Neural progenitor cell (in vitro differentiated cells): ENCODE results near the gene NSUN2. TPM values are rescaled to one million over a fixed set of nuclear protein-coding genes. Genes with fewer than 3 reads are reported as not detected.

Experiments used
- DNase-seq: peaks from one replicate; pipeline ENCODE4 v3.0.0-alpha.2; 2016; ENCODE audit warnings: low spot score
- H2AFZ ChIP-seq: fragments of 200-600 bp; sonication (generic); replicated peaks from 2 replicates; pipeline ENCODE4 v1.6.1; 2016; ENCODE audit warnings: antibody characterized with exemption
- H3F3A ChIP-seq: fragments of 200-600 bp; sonication (generic); 2 replicates; pipeline ENCODE4 v1.6.1; 2016; ENCODE audit warnings: antibody characterized with exemption, low read depth
- H3K27ac ChIP-seq: fragments of 200-600 bp; sonication (generic); 2 replicates; pipeline ENCODE4 v1.5.1; 2016; ENCODE audit warnings: mild to moderate bottlenecking
- H3K27me3 ChIP-seq: fragments of 200-600 bp; sonication (generic); 2 replicates; pipeline ENCODE4 v1.6.1; 2016; ENCODE audit warnings: mild to moderate bottlenecking, moderate library complexity
- H3K36me3 ChIP-seq: fragments of 200-600 bp; sonication (generic); 2 replicates; pipeline ENCODE4 v1.5.1; 2016
- H3K4me1 ChIP-seq: fragments of 200-600 bp; sonication (generic); 2 replicates; pipeline ENCODE4 v1.6.1; 2016; ENCODE audit warnings: mixed run types
- H3K4me2 ChIP-seq: fragments of 200-600 bp; sonication (generic); 2 replicates; pipeline ENCODE4 v1.6.1; 2016
- H3K4me3 ChIP-seq: fragments of 200-600 bp; sonication (generic); 2 replicates; pipeline ENCODE4 v1.5.1; 2016
- H3K79me2 ChIP-seq: fragments of 200-600 bp; sonication (generic); 2 replicates; pipeline ENCODE4 v1.6.1; 2016; ENCODE audit warnings: low read depth
- H3K9ac ChIP-seq: fragments of 200-600 bp; sonication (generic); 2 replicates; pipeline ENCODE4 v1.6.1; 2016
- H3K9me3 ChIP-seq: fragments of 200-600 bp; sonication (generic); 2 replicates; pipeline ENCODE4 v1.5.1; 2016; ENCODE audit warnings: low read depth
- H4K20me1 ChIP-seq: fragments of 200-600 bp; sonication (generic); 2 replicates; pipeline ENCODE4 v1.6.1; 2016; ENCODE audit warnings: low read depth
- H3K27ac Mint-ChIP-seq: 3 replicates; pipeline ENCODE4 v1.8.0; 2021; ENCODE audit warnings: mixed read lengths
- H3K27me3 Mint-ChIP-seq: 2 replicates; pipeline ENCODE4 v1.8.0; 2022; ENCODE audit warnings: low read depth, mild to moderate bottlenecking, inconsistent platforms, moderate library complexity, mixed read lengths; ENCODE audit not compliant: insufficient read depth
- H3K36me3 Mint-ChIP-seq: 3 replicates; pipeline ENCODE4 v1.8.0; 2021; ENCODE audit warnings: mixed read lengths
- H3K4me1 Mint-ChIP-seq: 3 replicates; pipeline ENCODE4 v1.8.0; 2021; ENCODE audit warnings: mixed read lengths
- H3K4me3 Mint-ChIP-seq: 3 replicates; pipeline ENCODE4 v1.8.0; 2021; ENCODE audit warnings: mild to moderate bottlenecking, moderate library complexity, mixed read lengths
- H3K9me3 Mint-ChIP-seq: 3 replicates; pipeline ENCODE4 v1.8.0; 2020; ENCODE audit warnings: mixed read lengths
- EZH2 ChIP-seq: fragments of 200-600 bp; sonication (generic); IDR thresholded peaks from 2 replicates; pipeline ENCODE4 v1.6.1; 2017; ENCODE audit warnings: antibody characterized with exemption, mild to moderate bottlenecking, moderate library complexity
- EZH2phosphoT487 ChIP-seq: fragments of 200-600 bp; sonication (generic); IDR thresholded peaks from 2 replicates; pipeline ENCODE4 v1.6.1; 2017; ENCODE audit warnings: antibody characterized with exemption
- total RNA-seq: library from RNA; depleted of rRNA; stranded (reverse); fragments of >200 nt; gene quantifications from 2 replicates; pipeline ENCODE4 v1.2.3, GENCODE V29; 2015; ENCODE audit warnings: low replicate concordance
- TF ChIP-seq, protein P1 (sequence below): fragments of 200-600 bp; sonication (generic); IDR thresholded peaks from 2 replicates; pipeline ENCODE4 v1.5.1; 2017; ENCODE audit warnings: antibody characterized with exemption, mild to moderate bottlenecking

NSUN2 gene
- total RNA-seq, 1 donor from 2014 or later: 65.4 TPM

DNA sequence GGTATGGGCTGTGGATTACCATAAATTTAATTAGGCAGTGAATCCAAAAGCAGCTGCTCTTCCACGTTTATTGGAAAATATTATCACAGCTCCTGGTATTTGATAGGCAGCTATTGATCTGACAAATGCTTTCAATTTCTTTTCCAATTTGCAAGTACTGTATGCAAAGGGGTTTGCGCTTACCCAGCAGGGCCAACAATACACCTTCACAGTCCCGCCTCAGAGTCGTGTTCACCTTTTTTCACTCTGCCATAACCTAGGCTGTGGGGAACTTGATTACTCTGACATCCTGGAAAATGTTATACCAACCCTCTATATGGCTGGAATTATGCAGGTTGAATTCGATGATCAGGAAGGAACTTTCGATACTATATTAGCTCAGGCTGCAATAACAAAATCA, 48.1 kb upstream of the NSUN2 start:
- Histone ChIP-seq H3K9ac (no peak overlapping the region), H3K4me3 (no peak overlapping the region), H3K4me2 (no peak overlapping the region), H4K20me1 (peaks cover 2% of the 10 kb centered on the region), H3K36me3 (no peaks in the 10 kb centered on the region), H3K9me3 (no peaks in the 10 kb centered on the region), H3F3A (no peaks in the 10 kb centered on the region), H3K4me1 (no peaks in the 10 kb centered on the region), H2AFZ (no peak overlapping the region), H3K27ac (no peak overlapping the region), H3K79me2 (no peaks in the 10 kb centered on the region), H3K27me3 (peaks cover 16% of the 10 kb centered on the region)
- Mint-ChIP-seq H3K27me3 (peaks cover 4% of the 10 kb centered on the region), H3K36me3 (peaks cover 2% of the 10 kb centered on the region), H3K9me3 (peaks cover 2% of the 10 kb centered on the region), H3K4me1 (peaks cover 10% of the 10 kb centered on the region), H3K27ac (no peak overlapping the region), H3K4me3 (no peak overlapping the region)
- TF ChIP-seq, protein P1, sequence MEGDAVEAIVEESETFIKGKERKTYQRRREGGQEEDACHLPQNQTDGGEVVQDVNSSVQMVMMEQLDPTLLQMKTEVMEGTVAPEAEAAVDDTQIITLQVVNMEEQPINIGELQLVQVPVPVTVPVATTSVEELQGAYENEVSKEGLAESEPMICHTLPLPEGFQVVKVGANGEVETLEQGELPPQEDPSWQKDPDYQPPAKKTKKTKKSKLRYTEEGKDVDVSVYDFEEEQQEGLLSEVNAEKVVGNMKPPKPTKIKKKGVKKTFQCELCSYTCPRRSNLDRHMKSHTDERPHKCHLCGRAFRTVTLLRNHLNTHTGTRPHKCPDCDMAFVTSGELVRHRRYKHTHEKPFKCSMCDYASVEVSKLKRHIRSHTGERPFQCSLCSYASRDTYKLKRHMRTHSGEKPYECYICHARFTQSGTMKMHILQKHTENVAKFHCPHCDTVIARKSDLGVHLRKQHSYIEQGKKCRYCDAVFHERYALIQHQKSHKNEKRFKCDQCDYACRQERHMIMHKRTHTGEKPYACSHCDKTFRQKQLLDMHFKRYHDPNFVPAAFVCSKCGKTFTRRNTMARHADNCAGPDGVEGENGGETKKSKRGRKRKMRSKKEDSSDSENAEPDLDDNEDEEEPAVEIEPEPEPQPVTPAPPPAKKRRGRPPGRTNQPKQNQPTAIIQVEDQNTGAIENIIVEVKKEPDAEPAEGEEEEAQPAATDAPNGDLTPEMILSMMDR: no peak
- TF ChIP-seq EZH2phosphoT487 (no peak), EZH2 (no peak)
- DNase-seq: no peak

DNA sequence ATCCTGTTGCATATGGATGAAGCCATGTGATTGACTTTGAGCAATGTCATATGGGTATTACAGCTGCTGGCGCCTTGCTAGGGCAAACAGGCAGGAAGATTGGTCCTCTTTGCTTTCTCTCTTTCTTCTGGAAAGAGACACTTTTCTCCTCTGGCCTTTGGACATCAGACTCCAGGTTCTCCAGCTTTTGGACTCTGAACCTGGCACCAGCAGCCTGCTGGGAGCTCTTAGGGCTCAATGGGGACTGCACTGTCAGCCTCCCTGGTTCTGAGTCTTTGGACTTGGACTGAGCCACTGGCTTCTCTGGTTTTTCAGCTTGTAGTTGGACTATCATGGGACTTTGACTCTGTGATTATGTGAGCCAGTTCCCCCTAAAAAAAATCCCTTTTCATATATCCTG, 45.5 kb upstream of the NSUN2 start:
- Histone ChIP-seq H3K79me2 (no peaks in the 10 kb centered on the region), H2AFZ (no peak overlapping the region), H3F3A (no peaks in the 10 kb centered on the region), H3K36me3 (no peaks in the 10 kb centered on the region), H3K9me3 (no peaks in the 10 kb centered on the region), H4K20me1 (no peaks in the 10 kb centered on the region), H3K4me1 (no peaks in the 10 kb centered on the region), H3K4me3 (no peak overlapping the region), H3K27ac (no peak overlapping the region), H3K27me3 (no peaks in the 10 kb centered on the region), H3K4me2 (no peak overlapping the region), H3K9ac (no peak overlapping the region)
- peaks cover 4% of the 10 kb centered on the region for H3K27me3 Mint-ChIP-seq
- H3K9me3 Mint-ChIP-seq: peaks cover 6% of the 10 kb centered on the region
- no peak overlapping the region for H3K27ac Mint-ChIP-seq
- no peak for DNase-seq
- peaks cover 10% of the 10 kb centered on the region for H3K4me1 Mint-ChIP-seq
- no peak for TF ChIP-seq EZH2phosphoT487
- TF ChIP-seq, protein P1: no peak
- no peak for TF ChIP-seq EZH2
- peaks cover 11% of the 10 kb centered on the region for H3K36me3 Mint-ChIP-seq
- no peak overlapping the region for H3K4me3 Mint-ChIP-seq

DNA sequence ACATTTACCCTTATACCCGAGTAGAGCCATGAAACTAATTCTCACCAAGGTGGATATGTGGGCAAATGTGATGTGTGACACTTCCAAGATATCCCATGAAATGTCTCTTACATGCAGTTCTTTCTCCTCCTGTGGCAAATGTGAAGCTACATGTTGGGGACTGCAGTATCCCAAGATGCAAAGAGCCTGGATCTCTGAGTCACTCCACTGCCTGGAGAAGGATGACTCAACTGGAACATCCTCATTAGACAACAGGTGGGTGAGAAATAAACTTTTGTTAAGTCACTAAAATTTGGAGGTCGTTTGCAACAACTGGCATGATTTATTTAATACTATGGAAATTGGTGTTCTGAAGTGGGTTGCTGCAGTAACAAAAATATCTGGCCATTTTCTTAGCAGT, 43.9 kb upstream of the NSUN2 start:
- Histone ChIP-seq H3K4me1 (no peaks in the 10 kb centered on the region), H2AFZ (no peak overlapping the region), H3K79me2 (no peaks in the 10 kb centered on the region), H3K36me3 (no peaks in the 10 kb centered on the region), H3K9ac (no peak overlapping the region), H4K20me1 (no peaks in the 10 kb centered on the region), H3F3A (no peaks in the 10 kb centered on the region), H3K4me2 (no peak overlapping the region), H3K27ac (no peak overlapping the region), H3K4me3 (no peak overlapping the region), H3K27me3 (no peaks in the 10 kb centered on the region), H3K9me3 (no peaks in the 10 kb centered on the region)
- H3K27ac Mint-ChIP-seq: no peak overlapping the region
- H3K9me3 Mint-ChIP-seq: peaks cover 10% of the 10 kb centered on the region
- H3K27me3 Mint-ChIP-seq: peaks cover 2% of the 10 kb centered on the region
- H3K4me3 Mint-ChIP-seq: no peak overlapping the region
- TF ChIP-seq EZH2phosphoT487 (no peak), EZH2 (no peak)
- TF ChIP-seq, protein P1: no peak
- H3K36me3 Mint-ChIP-seq: peaks cover 18% of the 10 kb centered on the region
- H3K4me1 Mint-ChIP-seq: peaks cover 10% of the 10 kb centered on the region
- DNase-seq: no peak
